H9 (cell line): ENCODE results near the gene ADAMTS15. TPM values are rescaled to one million over a fixed set of nuclear protein-coding genes. Genes with fewer than 3 reads are reported as not detected.

Experiments
- DNase-seq: peaks from one replicate; pipeline ENCODE4 v3.0.0-alpha.2; 2017
- H2AFZ ChIP-seq: one replicate; pipeline ENCODE4 v1.6.1; 2013; ENCODE audit warnings: mild to moderate bottlenecking, low read length, control low read depth, moderate library complexity
- H2AK5ac ChIP-seq: 2 replicates; pipeline ENCODE4 v1.6.1; 2013; ENCODE audit warnings: low read length, control low read depth, mixed read lengths; ENCODE audit not compliant: insufficient read length
- H2BK120ac ChIP-seq: one replicate; pipeline ENCODE4 v1.6.1; 2013; ENCODE audit warnings: low read depth, mild to moderate bottlenecking, low read length, control low read depth, inconsistent platforms; ENCODE audit not compliant: poor library complexity, severe bottlenecking
- H2BK12ac ChIP-seq: 2 replicates; pipeline ENCODE4 v1.6.1; 2013; ENCODE audit warnings: low read length, control low read depth, mixed read lengths, low read depth; ENCODE audit not compliant: insufficient read length
- H2BK15ac ChIP-seq: 2 replicates; pipeline ENCODE4 v1.6.1; 2013; ENCODE audit warnings: low read depth, low read length, control low read depth
- H2BK20ac ChIP-seq: one replicate; pipeline ENCODE4 v1.6.1; 2013; ENCODE audit warnings: low read depth, mild to moderate bottlenecking, low read length, control low read depth, inconsistent platforms; ENCODE audit not compliant: poor library complexity, severe bottlenecking
- H2BK5ac ChIP-seq: 2 replicates; pipeline ENCODE4 v1.6.1; 2013; ENCODE audit warnings: low read length, control low read depth, mixed read lengths; ENCODE audit not compliant: insufficient read length
- H3K14ac ChIP-seq: 2 replicates; pipeline ENCODE4 v1.6.1; 2013; ENCODE audit warnings: low read length, control low read depth; ENCODE audit not compliant: insufficient read depth
- H3K18ac ChIP-seq: 2 replicates; pipeline ENCODE4 v1.6.1; 2013; ENCODE audit warnings: low read depth, mild to moderate bottlenecking, mixed read lengths, low read length, control low read depth; ENCODE audit not compliant: insufficient read length
- H3K23ac ChIP-seq: 2 replicates; pipeline ENCODE4 v1.6.1; 2013; ENCODE audit warnings: low read length, control low read depth, mixed read lengths, low read depth; ENCODE audit not compliant: insufficient read length
- H3K23me2 ChIP-seq: 2 replicates; pipeline ENCODE4 v1.6.1; 2013; ENCODE audit warnings: low read depth, mild to moderate bottlenecking, mixed read lengths, low read length, control low read depth; ENCODE audit not compliant: insufficient read length, poor library complexity, severe bottlenecking
- H3K27ac ChIP-seq: 2 replicates; pipeline ENCODE4 v1.5.1; 2013; ENCODE audit warnings: low read length, control low read depth, mixed read lengths, low read depth; ENCODE audit not compliant: insufficient read length
- H3K27me3 ChIP-seq: 2 replicates; pipeline ENCODE4 v1.6.1; 2013; ENCODE audit warnings: low read length, control low read depth, inconsistent platforms; ENCODE audit not compliant: insufficient read depth
- H3K4ac ChIP-seq: 2 replicates; pipeline ENCODE4 v1.6.1; 2013; ENCODE audit warnings: low read depth, mild to moderate bottlenecking, control low read depth, inconsistent platforms, low read length, moderate library complexity
- H3K4me1 ChIP-seq: 2 replicates; pipeline ENCODE4 v1.6.1; 2013; ENCODE audit warnings: low read length, control low read depth, inconsistent platforms; ENCODE audit not compliant: insufficient read depth
- H3K4me2 ChIP-seq: 2 replicates; pipeline ENCODE4 v1.6.1; 2013; ENCODE audit warnings: low read length, control low read depth, mixed read lengths; ENCODE audit not compliant: insufficient read length, insufficient read depth
- H3K56ac ChIP-seq: 2 replicates; pipeline ENCODE4 v1.6.1; 2013; ENCODE audit warnings: low read depth, mild to moderate bottlenecking, mixed read lengths, low read length, control low read depth; ENCODE audit not compliant: insufficient read length
- H3K79me1 ChIP-seq: 2 replicates; pipeline ENCODE4 v1.6.1; 2013; ENCODE audit warnings: low read depth, mild to moderate bottlenecking, moderate library complexity, low read length, control low read depth, inconsistent platforms; ENCODE audit not compliant: insufficient read depth, poor library complexity, severe bottlenecking
- H3K79me2 ChIP-seq: 2 replicates; pipeline ENCODE4 v1.6.1; 2013; ENCODE audit warnings: low read length, control low read depth, inconsistent platforms; ENCODE audit not compliant: insufficient read depth
- H3K9ac ChIP-seq: 2 replicates; pipeline ENCODE4 v1.6.1; 2013; ENCODE audit warnings: low read length, control low read depth, mixed read lengths; ENCODE audit not compliant: insufficient read length; ENCODE audit errors: extremely low read depth
- H3K9me3 ChIP-seq: one replicate; pipeline ENCODE4 v1.6.1; 2013; ENCODE audit warnings: low read depth, low read length, inconsistent platforms; ENCODE audit not compliant: control insufficient read depth
- H3T11ph ChIP-seq: one replicate; pipeline ENCODE4 v1.6.1; 2013; ENCODE audit warnings: mild to moderate bottlenecking, low read length, control low read depth, inconsistent platforms
- H4K20me1 ChIP-seq: one replicate; pipeline ENCODE4 v1.6.1; 2013; ENCODE audit not compliant: control insufficient read depth, insufficient read length, insufficient read depth
- H4K5ac ChIP-seq: 2 replicates; pipeline ENCODE4 v1.6.1; 2013; ENCODE audit warnings: low read depth, mild to moderate bottlenecking, mixed read lengths, low read length, control low read depth; ENCODE audit not compliant: insufficient read length
- H4K8ac ChIP-seq: replicated peaks from 2 replicates; pipeline ENCODE4 v1.6.1; 2013; ENCODE audit warnings: low read length, control low read depth, mixed read lengths, low read depth; ENCODE audit not compliant: insufficient read length
- H4K91ac ChIP-seq: 2 replicates; pipeline ENCODE4 v1.6.1; 2013; ENCODE audit warnings: low read depth, mild to moderate bottlenecking, moderate library complexity, mixed read lengths, low read length, control low read depth; ENCODE audit not compliant: insufficient read length
- H3K27ac Mint-ChIP-seq, 3 experiments: 2 replicates in 2 of 3; 3 replicates in 1 of 3; pipeline ENCODE4 v1.8.0; 2020 to 2021; ENCODE audit warnings: mixed read lengths in 3 of 3, mild to moderate bottlenecking in 1 of 3, moderate library complexity in 1 of 3
- H3K27me3 Mint-ChIP-seq: 2 replicates; pipeline ENCODE4 v1.8.0; 2021; ENCODE audit warnings: low read depth, mild to moderate bottlenecking, moderate library complexity, mixed read lengths
- H3K36me3 Mint-ChIP-seq, 3 experiments: 2 replicates in 2 of 3; 3 replicates in 1 of 3; pipeline ENCODE4 v1.8.0; 2020 to 2021; ENCODE audit warnings: low read depth in 3 of 3, mixed read lengths in 3 of 3; ENCODE audit not compliant: insufficient read depth in 1 of 3
- H3K4me1 Mint-ChIP-seq, 2 experiments: 2 replicates each; pipeline ENCODE4 v1.8.0; 2020; ENCODE audit warnings: mixed read lengths in 2 of 2
- H3K4me3 Mint-ChIP-seq, 2 experiments: 2 replicates in 1 of 2; 3 replicates in 1 of 2; pipeline ENCODE4 v1.8.0; 2020 to 2021; ENCODE audit warnings: mild to moderate bottlenecking in 2 of 2, mixed read lengths in 2 of 2, moderate library complexity in 1 of 2
- H3K9me3 Mint-ChIP-seq, 2 experiments: 2 replicates in 1 of 2; 3 replicates in 1 of 2; pipeline ENCODE4 v1.8.0; 2020; ENCODE audit warnings: mild to moderate bottlenecking in 2 of 2, mixed read lengths in 2 of 2, moderate library complexity in 1 of 2
- WGBS: extraction: QIAGEN DNeasy Blood & Tissue Kit; methylation state at CpG from one replicate; pipeline ENCODE4 v1.1.7; 2013; ENCODE audit warnings: missing lambda C conversion rate, low lambda C conversion rate, mixed read lengths; ENCODE audit not compliant: insufficient read length; ENCODE audit errors: extremely low coverage; 5-methylcytosine and 5-hydroxymethylcytosine counted together
- total RNA-seq: library from RNA; stranded (reverse); gene quantifications from 2 replicates; pipeline ENCODE4 v1.2.1, GENCODE V29; 2021
- TF ChIP-seq, protein P1 (sequence below): fragments of 200-600 bp; sonication (generic); conservative IDR thresholded peaks from 3 replicates; pipeline ENCODE4 v1.8.0; 2021; ENCODE audit warnings: antibody characterized with exemption, mild to moderate bottlenecking

Gene ADAMTS15
- total RNA-seq, 1 experiment from 2014 or later: 1.3 TPM

DNA sequence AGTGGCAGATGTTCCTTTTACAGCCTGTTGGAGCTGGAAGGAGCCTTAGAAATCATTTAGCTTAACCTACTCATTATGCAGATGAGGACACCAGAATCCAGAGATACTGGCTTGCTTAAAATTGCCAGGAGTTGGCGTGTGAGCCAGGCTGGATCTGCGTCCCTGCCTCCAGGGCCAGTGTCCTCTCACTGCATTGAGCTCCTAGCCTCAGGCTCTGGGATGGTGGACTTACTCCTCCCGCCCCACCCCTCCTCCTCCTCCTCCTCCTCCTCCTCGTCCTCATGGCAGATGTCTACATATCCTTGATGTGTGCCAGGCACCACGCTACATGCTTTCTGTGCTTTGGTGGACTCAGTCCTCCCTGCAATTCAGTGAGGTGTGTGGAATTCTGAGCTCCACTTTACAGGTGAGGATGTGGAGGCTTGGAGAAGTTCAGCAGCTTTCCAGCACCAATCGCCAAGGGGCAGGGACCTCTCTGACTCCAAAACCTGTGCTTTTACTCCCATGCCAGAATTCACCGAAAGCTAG is 24.1 kb downstream of the ADAMTS15 start:
- WGBS: no CpG with 5 or more reads among the region's 7 CpGs
- peaks cover 3 to 4% of the 10 kb centered on the region in 2 experiments; a peak in 2 of 4 replicates for H3K4me1 Mint-ChIP-seq
- no peak overlapping the region for H3K27ac Mint-ChIP-seq

More for the DNA sequence above, 24.1 kb downstream of the ADAMTS15 start:
- H3K56ac ChIP-seq: no peak overlapping the region
- no peak overlapping the region for H2BK5ac ChIP-seq
- no peak overlapping the region for H3K4ac ChIP-seq
- no peaks in the 10 kb centered on the region for H4K20me1 ChIP-seq
- no peak overlapping the region for H4K91ac ChIP-seq
- H3K23ac ChIP-seq: no peak overlapping the region
- Mint-ChIP-seq H3K36me3 (no peaks in the 10 kb centered on the region; a peak in 1 of 7 replicates), H3K9me3 (no peaks in the 10 kb centered on the region), H3K27me3 (no peaks in the 10 kb centered on the region; the same call in 1 of the 2 replicates), H3K4me3 (no peak overlapping the region)
- H3K9ac ChIP-seq: no peak overlapping the region
- no peaks in the 10 kb centered on the region for H3K27me3 ChIP-seq
- no peak overlapping the region for H2BK15ac ChIP-seq
- H3K27ac ChIP-seq: no peak overlapping the region
- H2BK120ac ChIP-seq: no peak overlapping the region
- H4K8ac ChIP-seq: no peak overlapping the region
- no peaks in the 10 kb centered on the region for H3K79me2 ChIP-seq
- no peak overlapping the region for H3K18ac ChIP-seq
- no peak overlapping the region for H3K14ac ChIP-seq
- H3K23me2 ChIP-seq: no peaks in the 10 kb centered on the region
- no peak overlapping the region for H2BK12ac ChIP-seq
- no peak overlapping the region for H3K4me2 ChIP-seq
- H3T11ph ChIP-seq: no peak overlapping the region
- DNase-seq: no peak
- no peak overlapping the region for H2AK5ac ChIP-seq
- H2BK20ac ChIP-seq: no peak overlapping the region
- H3K79me1 ChIP-seq: no peaks in the 10 kb centered on the region
- no peak overlapping the region for H4K5ac ChIP-seq
- TF ChIP-seq, protein P1, sequence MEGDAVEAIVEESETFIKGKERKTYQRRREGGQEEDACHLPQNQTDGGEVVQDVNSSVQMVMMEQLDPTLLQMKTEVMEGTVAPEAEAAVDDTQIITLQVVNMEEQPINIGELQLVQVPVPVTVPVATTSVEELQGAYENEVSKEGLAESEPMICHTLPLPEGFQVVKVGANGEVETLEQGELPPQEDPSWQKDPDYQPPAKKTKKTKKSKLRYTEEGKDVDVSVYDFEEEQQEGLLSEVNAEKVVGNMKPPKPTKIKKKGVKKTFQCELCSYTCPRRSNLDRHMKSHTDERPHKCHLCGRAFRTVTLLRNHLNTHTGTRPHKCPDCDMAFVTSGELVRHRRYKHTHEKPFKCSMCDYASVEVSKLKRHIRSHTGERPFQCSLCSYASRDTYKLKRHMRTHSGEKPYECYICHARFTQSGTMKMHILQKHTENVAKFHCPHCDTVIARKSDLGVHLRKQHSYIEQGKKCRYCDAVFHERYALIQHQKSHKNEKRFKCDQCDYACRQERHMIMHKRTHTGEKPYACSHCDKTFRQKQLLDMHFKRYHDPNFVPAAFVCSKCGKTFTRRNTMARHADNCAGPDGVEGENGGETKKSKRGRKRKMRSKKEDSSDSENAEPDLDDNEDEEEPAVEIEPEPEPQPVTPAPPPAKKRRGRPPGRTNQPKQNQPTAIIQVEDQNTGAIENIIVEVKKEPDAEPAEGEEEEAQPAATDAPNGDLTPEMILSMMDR: no peak
- H3K4me1 ChIP-seq: no peaks in the 10 kb centered on the region
- H3K9me3 ChIP-seq: no peaks in the 10 kb centered on the region
- H2AFZ ChIP-seq: no peak overlapping the region
